H1 (cell line): ENCODE results near the gene NKIRAS2. TPM values are rescaled to one million over a fixed set of nuclear protein-coding genes. Genes with fewer than 3 reads are reported as not detected.

Experiments used
- CTCF ChIA-PET: fragments of 300-600 bp; sonication (Branson Sonifier 250); formaldehyde crosslinking; loops from one replicate; lab custom pipeline; 2021; ENCODE audit not compliant: partially characterized antibody; lab: Charles Lee
- POLR2A ChIA-PET: fragments of 300-600 bp; sonication (Branson Sonifier 250); formaldehyde crosslinking; loops from one replicate; lab custom pipeline; 2021; ENCODE audit warnings: inconsistent platforms; ENCODE audit not compliant: partially characterized antibody; lab: Charles Lee
- DNase-seq, 2 experiments: peaks; one replicate each; pipeline versions ENCODE4 v3.0.0 to v3.0.0-alpha.2; 2010 to 2022; ENCODE audit warnings: low spot score in 2 of 2, low read depth in 1 of 2, mixed read lengths in 1 of 2
- FAIRE-seq: peaks from 2 replicates; lab custom pipeline; 2011; peaks lifted over from hg19 to GRCh38; lab: Jason Lieb, UNC
- H2AFZ ChIP-seq: 2 replicates; pipeline ENCODE4 v1.8.1; 2012; ENCODE audit warnings: low read length, inconsistent platforms
- H2AK5ac ChIP-seq: 2 replicates; pipeline ENCODE4 v1.6.1; 2013; ENCODE audit warnings: low read depth, low read length
- H2BK120ac ChIP-seq: replicated peaks from 2 replicates; pipeline ENCODE3; 2013; ENCODE audit warnings: low read depth, low read length, inconsistent platforms
- H2BK12ac ChIP-seq: 2 replicates; pipeline ENCODE4 v1.6.1; 2013; ENCODE audit warnings: low read depth, low read length
- H2BK15ac ChIP-seq: 2 replicates; pipeline ENCODE4 v1.6.1; 2013; ENCODE audit warnings: low read length
- H2BK20ac ChIP-seq: 2 replicates; pipeline ENCODE4 v1.6.1; 2013; ENCODE audit warnings: low read length
- H2BK5ac ChIP-seq: 2 replicates; pipeline ENCODE4 v1.6.1; 2013; ENCODE audit warnings: low read depth, low read length
- H3K14ac ChIP-seq: 2 replicates; pipeline ENCODE4 v1.6.1; 2013; ENCODE audit warnings: inconsistent platforms; ENCODE audit not compliant: insufficient read length
- H3K18ac ChIP-seq: 2 replicates; pipeline ENCODE4 v1.6.1; 2013; ENCODE audit warnings: low read length; ENCODE audit errors: extremely low read depth
- H3K23ac ChIP-seq: 2 replicates; pipeline ENCODE4 v1.6.1; 2013; ENCODE audit warnings: inconsistent platforms; ENCODE audit not compliant: insufficient read length
- H3K23me2 ChIP-seq: 2 replicates; pipeline ENCODE4 v1.6.1; 2013; ENCODE audit warnings: low read depth, low read length
- H3K27ac ChIP-seq: 2 replicates; pipeline ENCODE4 v1.6.1; 2011; ENCODE audit warnings: low read depth, low read length, inconsistent platforms
- H3K27me3 ChIP-seq, 4 experiments: replicated peaks in 1 of 4; 1 replicate in 1 of 4; 2 replicates in 3 of 4; pipeline versions ENCODE4 v1.6.1 to v1.8.1; 2011 to 2013; ENCODE audit warnings: low read length in 3 of 4, mild to moderate bottlenecking in 3 of 4, inconsistent platforms in 2 of 4, mixed read lengths in 2 of 4, moderate library complexity in 1 of 4; ENCODE audit not compliant: control insufficient read depth in 3 of 4, insufficient read depth in 3 of 4; ENCODE audit errors: extremely low read depth in 1 of 4
- H3K36me3 ChIP-seq, 4 experiments: 2 replicates each; pipeline versions ENCODE4 v1.6.1 to v1.8.1; 2011 to 2013; ENCODE audit warnings: mild to moderate bottlenecking in 4 of 4, low read length in 3 of 4, moderate library complexity in 2 of 4, control low read depth in 1 of 4, inconsistent platforms in 1 of 4; ENCODE audit not compliant: insufficient read depth in 4 of 4, control insufficient read depth in 2 of 4
- H3K4ac ChIP-seq: replicated peaks from 2 replicates; pipeline ENCODE3; 2013; ENCODE audit warnings: low read length, low read depth, mixed read lengths, inconsistent platforms; ENCODE audit not compliant: insufficient read length
- H3K4me1 ChIP-seq, 4 experiments: replicated peaks in 1 of 4; 1 replicate in 1 of 4; 2 replicates in 3 of 4; pipeline versions ENCODE4 v1.6.1 to v1.8.1; 2011 to 2013; ENCODE audit warnings: low read length in 3 of 4, inconsistent platforms in 2 of 4, mixed read lengths in 1 of 4; ENCODE audit not compliant: insufficient read depth in 4 of 4, control insufficient read depth in 3 of 4
- H3K4me2 ChIP-seq, 2 experiments: 2 replicates each; pipeline versions ENCODE4 v1.6.1 to v1.8.1; 2011 to 2013; ENCODE audit warnings: low read depth in 2 of 2, low read length in 2 of 2, control low read depth in 1 of 2, inconsistent platforms in 1 of 2, mild to moderate bottlenecking in 1 of 2; ENCODE audit not compliant: insufficient read depth in 1 of 2
- H3K4me3 ChIP-seq, 4 experiments: fragments of 200-600, 300-600 bp in 1 of 4; sonication (generic), shearing (Covaris generic), sonication (Bioruptor Twin) in 1 of 4; 2 replicates each; pipeline versions ENCODE4 v1.5.1 to v1.8.1; 2011 to 2016; ENCODE audit warnings: low read length in 4 of 4, low read depth in 3 of 4, control low read depth in 2 of 4, inconsistent platforms in 2 of 4, mild to moderate bottlenecking in 2 of 4, mixed read lengths in 1 of 4, moderate library complexity in 1 of 4; ENCODE audit not compliant: insufficient read depth in 2 of 4; ENCODE audit errors: extremely low read depth in 1 of 4
- H3K56ac ChIP-seq: replicated peaks from 2 replicates; pipeline ENCODE3; 2013; ENCODE audit warnings: low read depth, mild to moderate bottlenecking, mixed read lengths, low read length, inconsistent platforms; ENCODE audit not compliant: insufficient read length
- H3K79me1 ChIP-seq: 2 replicates; pipeline ENCODE4 v1.6.1; 2013; ENCODE audit warnings: low read depth, low read length, control low read depth
- H3K79me2 ChIP-seq, 2 experiments: 2 replicates each; pipeline versions ENCODE4 v1.6.1 to v1.8.1; 2012 to 2013; ENCODE audit warnings: low read length in 2 of 2, mild to moderate bottlenecking in 2 of 2, inconsistent platforms in 1 of 2; ENCODE audit not compliant: insufficient read depth in 2 of 2, control insufficient read depth in 1 of 2
- H3K9ac ChIP-seq, 4 experiments: replicated peaks in 1 of 4; 1 replicate in 1 of 4; 2 replicates in 3 of 4; pipeline versions ENCODE4 v1.6.1 to v1.8.1; 2011 to 2013; ENCODE audit warnings: low read depth in 3 of 4, low read length in 3 of 4, control low read depth in 2 of 4, mild to moderate bottlenecking in 2 of 4, moderate library complexity in 2 of 4, inconsistent platforms in 1 of 4; ENCODE audit errors: extremely low read depth in 1 of 4
- H3K9me3 ChIP-seq, 2 experiments: 2 replicates each; pipeline versions ENCODE4 v1.6.1 to v1.8.1; 2012 to 2013; ENCODE audit warnings: mild to moderate bottlenecking in 2 of 2, moderate library complexity in 2 of 2, control low read depth in 1 of 2, inconsistent platforms in 1 of 2, low read depth in 1 of 2, low read length in 1 of 2, mixed read lengths in 1 of 2; ENCODE audit not compliant: insufficient read depth in 2 of 2
- H4K20me1 ChIP-seq, 2 experiments: replicated peaks in 1 of 2; 2 replicates each; pipeline versions ENCODE3 to v1.8.1; 2011 to 2013; ENCODE audit warnings: inconsistent platforms in 2 of 2, low read length in 2 of 2, mild to moderate bottlenecking in 1 of 2; ENCODE audit not compliant: insufficient read depth in 2 of 2, control insufficient read depth in 1 of 2
- H4K5ac ChIP-seq: 2 replicates; pipeline ENCODE4 v1.6.1; 2013; ENCODE audit warnings: low read length, low read depth, mixed read lengths, inconsistent platforms; ENCODE audit not compliant: insufficient read length
- H4K8ac ChIP-seq: 2 replicates; pipeline ENCODE4 v1.8.0; 2013; ENCODE audit warnings: mild to moderate bottlenecking, moderate library complexity, low read length, inconsistent platforms; ENCODE audit not compliant: insufficient read depth; ENCODE audit errors: extremely low read depth
- H4K91ac ChIP-seq: replicated peaks from 2 replicates; pipeline ENCODE3; 2013; ENCODE audit warnings: low read length, mixed read lengths, inconsistent platforms; ENCODE audit not compliant: insufficient read length
- CBX5 ChIP-seq: fragments of 300-800, 300-1000 bp; sonication (generic); IDR thresholded peaks from 2 replicates; pipeline ENCODE4 v1.7.1; 2016; ENCODE audit warnings: antibody characterized with exemption, low read length, low read depth
- CBX8 ChIP-seq: fragments of 300-800, 300-1000 bp; sonication (generic); IDR thresholded peaks from 2 replicates; pipeline ENCODE4 v1.7.1; 2016; ENCODE audit warnings: low read depth, low read length, borderline replicate concordance
- CHD1 ChIP-seq: IDR thresholded peaks from 2 replicates; pipeline ENCODE4 v1.6.1; 2012; ENCODE audit warnings: low read depth, low read length, improper control_type of control experiment
- GTF2F1 ChIP-seq: IDR thresholded peaks from 2 replicates; pipeline ENCODE4 v1.6.1; 2012; ENCODE audit warnings: low read depth, low read length, improper control_type of control experiment, borderline replicate concordance
- JUN ChIP-seq: IDR thresholded peaks from 2 replicates; pipeline ENCODE4 v1.6.1; 2011; ENCODE audit warnings: low read depth, mild to moderate bottlenecking, improper control_type of control experiment, low read length
- KDM1A ChIP-seq: fragments of 200-600, 300-600 bp; sonication (generic); IDR thresholded peaks from 2 replicates; pipeline ENCODE4 v1.7.1; 2016; ENCODE audit warnings: mild to moderate bottlenecking, low read length, borderline replicate concordance
- PHF8 ChIP-seq: fragments of 200-600 bp; sonication (generic); conservative IDR thresholded peaks from 2 replicates; pipeline ENCODE4 v1.7.1; 2012; ENCODE audit warnings: low read depth, mild to moderate bottlenecking, inconsistent platforms, low read length, moderate library complexity
- POLR2AphosphoS5 ChIP-seq: IDR thresholded peaks from 2 replicates; pipeline ENCODE4 v1.6.1; 2011; ENCODE audit warnings: low read depth, low read length
- RXRA ChIP-seq: IDR thresholded peaks from 2 replicates; pipeline ENCODE4 v1.6.1; 2011; ENCODE audit warnings: low read depth, mild to moderate bottlenecking, low read length, moderate library complexity; ENCODE audit not compliant: insufficient read depth
- SIX5 ChIP-seq: IDR thresholded peaks from 2 replicates; pipeline ENCODE4 v1.6.1; 2011; ENCODE audit warnings: mild to moderate bottlenecking, low read depth, low read length
- SP4 ChIP-seq: IDR thresholded peaks from 2 replicates; pipeline ENCODE4 v1.6.1; 2012; ENCODE audit warnings: low read length, inconsistent platforms
- TAF1 ChIP-seq: IDR thresholded peaks from 2 replicates; pipeline ENCODE4 v1.6.1; 2011; ENCODE audit warnings: mild to moderate bottlenecking, low read depth, low read length
- TBP ChIP-seq: IDR thresholded peaks from 2 replicates; pipeline ENCODE4 v1.6.1; 2011; ENCODE audit warnings: low read depth, low read length, improper control_type of control experiment
- ZNF274 ChIP-seq: IDR thresholded peaks from 2 replicates; pipeline ENCODE4 v1.7.0; 2012; ENCODE audit warnings: low read length, borderline replicate concordance; ENCODE audit errors: extremely low read depth
- WGBS, 2 experiments: shearing (Covaris generic) in 1 of 2; methylation state at CpG; one replicate each; pipeline versions ENCODE4 v1.1.6 to v1.1.7; 2013 to 2015; ENCODE audit warnings: low lambda C conversion rate in 2 of 2, mixed read lengths in 2 of 2, inconsistent platforms in 1 of 2, low coverage in 1 of 2, missing lambda C conversion rate in 1 of 2; ENCODE audit not compliant: insufficient replicate concordance in 2 of 2, insufficient coverage in 1 of 2, insufficient read length in 1 of 2; ENCODE audit errors: extremely low coverage in 1 of 2, missing lambda C conversion rate in 1 of 2; 5-methylcytosine and 5-hydroxymethylcytosine counted together
- polyA plus RNA-seq, 7 experiments: library from polyadenylated mRNA; depleted of rRNA in 3 of 7; stranded (reverse) in 5 of 7; unstranded in 2 of 7; fragments of >200 nt in 5 of 7; fragments of 200-250 nt in 2 of 7; gene quantifications; 1 replicate in 5 of 7; 2 replicates in 1 of 7; 4 replicates in 1 of 7; pipeline versions ENCODE4 v1.2.1 to v1.2.3, GENCODE V29; 2011 to 2013; ENCODE audit warnings: missing spikeins in 2 of 7, mixed read lengths in 2 of 7
- total RNA-seq: library from RNA; stranded (reverse); fragmentation: NEBNext Ultra II Directional; extraction: Animal tissue kit (Norgen Biotek cat#: 25700); gene quantifications from 2 replicates; pipeline ENCODE4 v1.2.1, GENCODE V29; 2021
- TF ChIP-seq, protein P1 (sequence below): IDR thresholded peaks from 2 replicates; pipeline ENCODE4 v1.6.1; 2012; ENCODE audit warnings: inconsistent platforms

Gene NKIRAS2
- total and polyA plus RNA-seq, 2 of the 8 experiments (the other 6 are each of a cell fraction or from before 2014, with no cell fraction given), result 34.5 to 51.1 TPM

DNA sequence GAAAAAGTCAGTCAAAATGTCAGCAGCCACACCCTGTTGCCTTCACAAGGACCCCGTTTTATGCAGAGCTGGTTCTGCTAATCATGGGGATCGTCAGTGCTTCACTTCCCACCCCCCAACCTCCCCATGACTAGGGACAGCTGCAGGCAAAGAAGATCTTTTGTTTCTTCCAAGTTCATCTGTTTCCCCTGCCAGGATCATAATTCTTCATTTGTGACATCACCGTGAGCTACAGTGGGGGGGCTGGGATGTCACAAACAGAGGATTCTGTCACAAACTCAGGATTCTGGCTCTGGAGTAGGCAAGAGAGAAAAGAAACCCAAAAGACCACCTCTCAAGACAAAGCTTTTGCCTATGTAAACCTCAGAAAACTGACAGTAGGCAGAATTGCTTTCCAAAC, 27.3 kb upstream of the NKIRAS2 start:
- Histone ChIP-seq H3K56ac (no peak overlapping the region), H3K4me2 (no peak overlapping the region), H2AK5ac (no peak overlapping the region), H3K9me3 (no peaks in the 10 kb centered on the region), H3K4me1 (no peaks in the 10 kb centered on the region), H4K8ac (no peak overlapping the region), H3K4ac (no peak overlapping the region), H3K18ac (no peak overlapping the region), H4K91ac (no peak overlapping the region), H3K23ac (no peak overlapping the region), H3K36me3 (peaks cover 47 to 91% (median 80%) of the 10 kb centered on the region in 4 experiments), H2BK120ac (no peak overlapping the region), H3K9ac (no peak overlapping the region), H2AFZ (no peak overlapping the region), H2BK20ac (no peak overlapping the region), H4K5ac (no peak overlapping the region), H3K4me3 (no peak overlapping the region), H3K79me2 (no peaks in the 10 kb centered on the region), H3K79me1 (no peaks in the 10 kb centered on the region), H2BK5ac (no peak overlapping the region), H2BK15ac (no peak overlapping the region), H3K23me2 (no peaks in the 10 kb centered on the region; the same call in 1 of the 2 replicates), H2BK12ac (no peak overlapping the region), H3K27ac (no peak overlapping the region), H3K27me3 (no peaks in the 10 kb centered on the region), H4K20me1 (peaks cover 5 to 8% of the 10 kb centered on the region in 2 experiments), H3K14ac (no peak overlapping the region)
- WGBS, 2 experiments, result 92% methylated on average over 3 of the region's 3 CpGs; no CpG with 5 or more reads in 1 of the 2 experiments
- DNase-seq, result no peak
- POLR2A ChIA-PET, result interaction anchor here (0.9 to 2.5 kb wide), 4 partner anchors 12 to 26 kb away, joined by 3 to 8 read pairs (median 4); partner anchors contain the start of gene CNP
- CTCF ChIA-PET, result no interaction called here
- no peak for FAIRE-seq
- TF ChIP-seq POLR2AphosphoS5 (no peak), ZNF274 (no peak), TBP (no peak), CBX5 (no peak), CBX8 (no peak), TAF1 (no peak), KDM1A (no peak), JUN (no peak), CHD1 (no peak), GTF2F1 (no peak), SIX5 (no peak), SP4 (no peak), PHF8 (no peak), RXRA (no peak)
- TF ChIP-seq, protein P1, sequence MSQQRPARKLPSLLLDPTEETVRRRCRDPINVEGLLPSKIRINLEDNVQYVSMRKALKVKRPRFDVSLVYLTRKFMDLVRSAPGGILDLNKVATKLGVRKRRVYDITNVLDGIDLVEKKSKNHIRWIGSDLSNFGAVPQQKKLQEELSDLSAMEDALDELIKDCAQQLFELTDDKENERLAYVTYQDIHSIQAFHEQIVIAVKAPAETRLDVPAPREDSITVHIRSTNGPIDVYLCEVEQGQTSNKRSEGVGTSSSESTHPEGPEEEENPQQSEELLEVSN, result no peak
